Bronchial epithelial cell (primary cell): ENCODE measurements around the gene KCNAB1. TPM values are rescaled to one million over a fixed set of nuclear protein-coding genes. Genes with fewer than 3 reads are reported as not detected.

Source experiments
- DNase-seq: peaks from one replicate; pipeline ENCODE4 v3.0.0-alpha.2; 2010; ENCODE audit warnings: low read depth
- FAIRE-seq: peaks from 2 replicates; lab custom pipeline; 2011; peaks lifted over from hg19 to GRCh38; lab: Jason Lieb, UNC
- H3K27me3 ChIP-seq: 2 replicates; pipeline ENCODE4 v1.5.1; 2011; ENCODE audit warnings: low read length; ENCODE audit not compliant: control insufficient read depth, insufficient read depth
- H3K36me3 ChIP-seq: 2 replicates; pipeline ENCODE4 v1.5.1; 2011; ENCODE audit warnings: low read length; ENCODE audit not compliant: control insufficient read depth, insufficient read depth
- H3K4me3 ChIP-seq: 2 replicates; pipeline ENCODE4 v1.5.1; 2011; ENCODE audit warnings: mild to moderate bottlenecking, low read depth, low read length, control low read depth
- total RNA-seq: library from RNA; depleted of rRNA; stranded (reverse); fragments of >200 nt; gene quantifications from 2 replicates; pipeline ENCODE4 v1.2.1, GENCODE V29; 2014
- TF ChIP-seq, protein P1 (sequence below): IDR thresholded peaks from 2 replicates; pipeline ENCODE4 v1.5.1; 2011; ENCODE audit warnings: mild to moderate bottlenecking, moderate library complexity, low read length, control low read depth, inconsistent platforms; ENCODE audit not compliant: insufficient read depth, severe bottlenecking

Gene KCNAB1
- total RNA-seq, 1 donor from 2014 or later: 0.26 TPM

- Histone ChIP-seq H3K4me3 (no peak overlapping the region), H3K36me3 (no peaks in the 10 kb centered on the region), H3K27me3 (no peaks in the 10 kb centered on the region)
- TF ChIP-seq, protein P1, sequence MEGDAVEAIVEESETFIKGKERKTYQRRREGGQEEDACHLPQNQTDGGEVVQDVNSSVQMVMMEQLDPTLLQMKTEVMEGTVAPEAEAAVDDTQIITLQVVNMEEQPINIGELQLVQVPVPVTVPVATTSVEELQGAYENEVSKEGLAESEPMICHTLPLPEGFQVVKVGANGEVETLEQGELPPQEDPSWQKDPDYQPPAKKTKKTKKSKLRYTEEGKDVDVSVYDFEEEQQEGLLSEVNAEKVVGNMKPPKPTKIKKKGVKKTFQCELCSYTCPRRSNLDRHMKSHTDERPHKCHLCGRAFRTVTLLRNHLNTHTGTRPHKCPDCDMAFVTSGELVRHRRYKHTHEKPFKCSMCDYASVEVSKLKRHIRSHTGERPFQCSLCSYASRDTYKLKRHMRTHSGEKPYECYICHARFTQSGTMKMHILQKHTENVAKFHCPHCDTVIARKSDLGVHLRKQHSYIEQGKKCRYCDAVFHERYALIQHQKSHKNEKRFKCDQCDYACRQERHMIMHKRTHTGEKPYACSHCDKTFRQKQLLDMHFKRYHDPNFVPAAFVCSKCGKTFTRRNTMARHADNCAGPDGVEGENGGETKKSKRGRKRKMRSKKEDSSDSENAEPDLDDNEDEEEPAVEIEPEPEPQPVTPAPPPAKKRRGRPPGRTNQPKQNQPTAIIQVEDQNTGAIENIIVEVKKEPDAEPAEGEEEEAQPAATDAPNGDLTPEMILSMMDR: no peak
- DNase-seq (no peak), FAIRE-seq (no peak)
Observed at GRCh38 chr3:156356537-156357363, 236.4 kb downstream of the KCNAB1 start.

- DNase-seq: no peak
- no peak overlapping the region for H3K4me3 ChIP-seq
- FAIRE-seq: no peak
Observed at GRCh38 chr3:156358232-156358631, 237.9 kb downstream of the KCNAB1 start.

DNA sequence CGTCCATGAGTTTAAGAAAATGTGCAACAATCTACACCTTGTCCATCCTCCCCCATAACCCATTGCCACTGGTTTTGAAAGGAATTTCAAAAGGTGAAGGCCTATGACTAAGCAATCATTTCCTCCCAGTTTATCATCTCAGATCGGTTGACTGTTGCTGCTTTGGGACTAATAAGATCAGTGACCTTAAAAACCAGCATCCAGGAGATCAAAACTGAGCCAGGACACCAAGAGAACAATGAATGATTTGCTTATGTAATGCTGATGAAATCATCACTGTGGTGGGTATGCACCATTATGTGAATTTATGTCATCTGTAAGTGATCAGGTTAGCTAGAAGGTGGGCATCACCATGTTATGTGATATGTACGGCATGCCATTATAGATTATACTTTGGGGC, 239.0 kb downstream of the KCNAB1 start:
- TF ChIP-seq, protein P1: no peak
- FAIRE-seq: peak; percentile 28
- H3K27me3 ChIP-seq: no peaks in the 10 kb centered on the region
- H3K4me3 ChIP-seq: no peak overlapping the region
- H3K36me3 ChIP-seq: no peaks in the 10 kb centered on the region
- no peak for DNase-seq

More at GRCh38 chr3:156358232-156358631, 237.9 kb downstream of the KCNAB1 start:
- TF ChIP-seq, protein P1: no peak
- no peaks in the 10 kb centered on the region for H3K27me3 ChIP-seq
- H3K36me3 ChIP-seq: no peaks in the 10 kb centered on the region

GRCh38 chr3:156360083-156360482, 239.7 kb downstream of the KCNAB1 start:
- no peak for FAIRE-seq

GRCh38 chr3:156360963-156361362, 240.6 kb downstream of the KCNAB1 start:
- no peaks in the 10 kb centered on the region for H3K36me3 ChIP-seq
- H3K27me3 ChIP-seq: no peaks in the 10 kb centered on the region
- TF ChIP-seq, protein P1: no peak
- H3K4me3 ChIP-seq: no peak overlapping the region
- DNase-seq (no peak), FAIRE-seq (no peak)

More at GRCh38 chr3:156360083-156360482, 239.7 kb downstream of the KCNAB1 start:
- H3K27me3 ChIP-seq: no peaks in the 10 kb centered on the region
- DNase-seq: no peak
- no peaks in the 10 kb centered on the region for H3K36me3 ChIP-seq
- H3K4me3 ChIP-seq: no peak overlapping the region
- TF ChIP-seq, protein P1: no peak
